CD4-positive, alpha-beta memory T cell (primary cell): ENCODE results near the gene IRAK2. TPM values are rescaled to one million over a fixed set of nuclear protein-coding genes. Genes with fewer than 3 reads are reported as not detected.

Experiments used
- CTCF ChIA-PET: fragments of 350-600 bp; sonication (Branson Sonifier 250); formaldehyde crosslinking; loops from one replicate; lab custom pipeline; 2021; ENCODE audit warnings: inconsistent platforms; ENCODE audit not compliant: partially characterized antibody; lab: Charles Lee
- POLR2A ChIA-PET: fragments of 350-600 bp; sonication (Branson Sonifier 250); formaldehyde crosslinking; loops from one replicate; lab custom pipeline; 2021; ENCODE audit not compliant: partially characterized antibody; lab: Charles Lee
- DNase-seq, 5 donors: peaks; one replicate each; pipeline versions ENCODE4 v3.0.0 to v3.0.0-alpha.2; 2020 to 2022; ENCODE audit warnings: mixed read lengths in 1 of 5
- H3K27ac ChIP-seq: one replicate; pipeline ENCODE4 v1.7.0; 2013; ENCODE audit warnings: low read depth, low read length
- H3K27me3 ChIP-seq: 2 replicates; pipeline ENCODE4 v1.7.0; 2013; ENCODE audit warnings: mild to moderate bottlenecking, low read length, moderate library complexity; ENCODE audit not compliant: insufficient read depth
- H3K36me3 ChIP-seq: 2 replicates; pipeline ENCODE4 v1.7.0; 2013; ENCODE audit warnings: mild to moderate bottlenecking, low read length, moderate library complexity; ENCODE audit not compliant: insufficient read depth
- H3K4me1 ChIP-seq: 2 replicates; pipeline ENCODE4 v1.7.0; 2013; ENCODE audit warnings: mild to moderate bottlenecking, low read length, moderate library complexity; ENCODE audit not compliant: insufficient read depth
- H3K4me3 ChIP-seq, 2 donors: one replicate each; pipeline ENCODE4 v1.7.0; 2013; ENCODE audit warnings: low read length in 2 of 2, mild to moderate bottlenecking in 1 of 2
- H3K9me3 ChIP-seq, 2 donors: one replicate each; pipeline ENCODE4 v1.7.0; 2013; ENCODE audit warnings: low read length in 2 of 2, control low read depth in 1 of 2; ENCODE audit not compliant: control insufficient read depth in 1 of 2
- H3K27ac Mint-ChIP-seq, 7 donors: one replicate each; pipeline ENCODE4 v1.8.0; 2020 to 2021; ENCODE audit warnings: mixed read lengths in 7 of 7, mild to moderate bottlenecking in 6 of 7, inconsistent platforms in 3 of 7, moderate library complexity in 3 of 7
- H3K27me3 Mint-ChIP-seq, 2 donors: one replicate each; pipeline ENCODE4 v1.8.0; 2020 to 2021; ENCODE audit warnings: mixed read lengths in 2 of 2
- H3K36me3 Mint-ChIP-seq, 2 donors: one replicate each; pipeline ENCODE4 v1.8.0; 2020 to 2021; ENCODE audit warnings: mixed read lengths in 2 of 2, inconsistent platforms in 1 of 2, mild to moderate bottlenecking in 1 of 2
- H3K4me1 Mint-ChIP-seq, 4 donors: one replicate each; pipeline ENCODE4 v1.8.0; 2020 to 2021; ENCODE audit warnings: mixed read lengths in 4 of 4, mild to moderate bottlenecking in 1 of 4
- H3K4me3 Mint-ChIP-seq, 8 donors: one replicate each; pipeline ENCODE4 v1.8.0; 2020 to 2021; ENCODE audit warnings: mixed read lengths in 8 of 8, mild to moderate bottlenecking in 7 of 8, moderate library complexity in 6 of 8, inconsistent platforms in 3 of 8
- H3K9me3 Mint-ChIP-seq, 8 donors: one replicate each; pipeline ENCODE4 v1.8.0; 2020 to 2021; ENCODE audit warnings: mixed read lengths in 8 of 8, mild to moderate bottlenecking in 5 of 8, inconsistent platforms in 3 of 8, moderate library complexity in 1 of 8
- intact Hi-C: fragments of 100-400 bp; cut with micrococcal nuclease; formaldehyde crosslinking; loops from one replicate; pipeline ENCODE4 v1.15.1; 2023
- polyA plus RNA-seq, 2 donors: library from polyadenylated mRNA; unstranded; fragments of 300-500 nt; fragmentation: Illumina TruSeq; gene quantifications; one replicate each; pipeline ENCODE4 v1.2.3, GENCODE V29; 2021
- total RNA-seq, 2 experiments: library from RNA; stranded (reverse); gene quantifications; one replicate each; pipeline ENCODE4 v1.2.3, GENCODE V29; 2021

IRAK2 gene
- total and polyA plus RNA-seq, 4 experiments from 2014 or later = 4.4 to 5.8 (median 5.1) TPM

- H3K36me3 ChIP-seq = peaks cover under 1% of the 10 kb centered on the region
- intact Hi-C loops = no loop called here
- ChIA-PET POLR2A (no interaction called here), CTCF (interaction anchor here (1.2 to 2.0 kb wide), 2 partner anchors 13 to 23 kb away, joined by 3 to 7 read pairs; no protein-coding TSS in a partner anchor)
- H3K36me3 Mint-ChIP-seq = peaks cover 37 to 45% of the 10 kb centered on the region in 2 donors
- no peak overlapping the region for H3K4me3 Mint-ChIP-seq
- no peak overlapping the region for H3K27ac ChIP-seq
- no peaks in the 10 kb centered on the region for H3K9me3 ChIP-seq
- H3K27me3 Mint-ChIP-seq = no peaks in the 10 kb centered on the region
- no peak overlapping the region for H3K27ac Mint-ChIP-seq
- no peaks in the 10 kb centered on the region for H3K27me3 ChIP-seq
- H3K4me1 ChIP-seq = peaks cover 22% of the 10 kb centered on the region
- peaks cover 10 to 26% (median 20%) of the 10 kb centered on the region in 4 donors for H3K4me1 Mint-ChIP-seq
- H3K9me3 Mint-ChIP-seq = peaks cover 0 to 5% (median 0%) of the 10 kb centered on the region in 8 donors
- no peak for DNase-seq
- no peak overlapping the region for H3K4me3 ChIP-seq
These were observed 52.6 kb downstream of the IRAK2 start for GRCh38 chr3:10217359-10217758.

DNA sequence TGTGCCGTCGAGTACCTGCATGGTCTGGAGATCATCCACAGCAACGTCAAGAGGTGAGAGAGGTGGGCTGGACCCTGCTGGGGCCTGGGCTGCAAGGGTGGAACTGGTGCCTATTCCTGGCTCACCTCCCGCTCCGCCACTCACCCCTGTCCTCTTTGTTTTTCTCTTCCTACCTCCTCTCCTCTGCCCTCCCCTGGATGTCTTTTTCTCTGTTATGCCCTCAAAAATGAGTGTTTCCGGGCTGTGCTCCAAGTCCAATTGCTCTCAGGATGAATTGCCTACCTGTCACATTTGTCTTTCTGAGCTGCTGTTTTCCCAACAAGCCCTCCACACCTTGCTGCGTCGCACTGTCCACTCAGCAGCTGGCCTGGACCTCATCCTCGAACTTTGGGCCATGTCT is 55.0 kb downstream of the IRAK2 start:
- Mint-ChIP-seq H3K36me3 (peaks cover 29 to 44% of the 10 kb centered on the region in 2 donors), H3K9me3 (peaks cover 0 to 5% (median 0%) of the 10 kb centered on the region in 8 donors), H3K27me3 (no peaks in the 10 kb centered on the region), H3K4me3 (no peak overlapping the region), H3K27ac (peak overlapping the region in 5 of 7 donors; percentile 26 to 92 (median 67)), H3K4me1 (peaks cover 28 to 50% (median 40%) of the 10 kb centered on the region in 4 donors)
- intact Hi-C loops = no loop called here
- Histone ChIP-seq H3K36me3 (peaks cover 10% of the 10 kb centered on the region), H3K27ac (no peak overlapping the region), H3K4me3 (no peak overlapping the region), H3K27me3 (no peaks in the 10 kb centered on the region), H3K9me3 (no peaks in the 10 kb centered on the region), H3K4me1 (peaks cover 45% of the 10 kb centered on the region)
- POLR2A ChIA-PET = interaction anchor here (0.7 to 5.2 kb wide), 6 partner anchors 21 to 78 kb away, joined by 3 to 80 read pairs (median 8); partner anchors contain the start of genes TATDN2 and VHL
- no peak for DNase-seq
- CTCF ChIA-PET = interaction anchor here (0.7 to 5.1 kb wide), 4 partner anchors 20 to 54 kb away, joined by 3 to 51 read pairs (median 3); partner anchors contain the start of gene IRAK2

DNA sequence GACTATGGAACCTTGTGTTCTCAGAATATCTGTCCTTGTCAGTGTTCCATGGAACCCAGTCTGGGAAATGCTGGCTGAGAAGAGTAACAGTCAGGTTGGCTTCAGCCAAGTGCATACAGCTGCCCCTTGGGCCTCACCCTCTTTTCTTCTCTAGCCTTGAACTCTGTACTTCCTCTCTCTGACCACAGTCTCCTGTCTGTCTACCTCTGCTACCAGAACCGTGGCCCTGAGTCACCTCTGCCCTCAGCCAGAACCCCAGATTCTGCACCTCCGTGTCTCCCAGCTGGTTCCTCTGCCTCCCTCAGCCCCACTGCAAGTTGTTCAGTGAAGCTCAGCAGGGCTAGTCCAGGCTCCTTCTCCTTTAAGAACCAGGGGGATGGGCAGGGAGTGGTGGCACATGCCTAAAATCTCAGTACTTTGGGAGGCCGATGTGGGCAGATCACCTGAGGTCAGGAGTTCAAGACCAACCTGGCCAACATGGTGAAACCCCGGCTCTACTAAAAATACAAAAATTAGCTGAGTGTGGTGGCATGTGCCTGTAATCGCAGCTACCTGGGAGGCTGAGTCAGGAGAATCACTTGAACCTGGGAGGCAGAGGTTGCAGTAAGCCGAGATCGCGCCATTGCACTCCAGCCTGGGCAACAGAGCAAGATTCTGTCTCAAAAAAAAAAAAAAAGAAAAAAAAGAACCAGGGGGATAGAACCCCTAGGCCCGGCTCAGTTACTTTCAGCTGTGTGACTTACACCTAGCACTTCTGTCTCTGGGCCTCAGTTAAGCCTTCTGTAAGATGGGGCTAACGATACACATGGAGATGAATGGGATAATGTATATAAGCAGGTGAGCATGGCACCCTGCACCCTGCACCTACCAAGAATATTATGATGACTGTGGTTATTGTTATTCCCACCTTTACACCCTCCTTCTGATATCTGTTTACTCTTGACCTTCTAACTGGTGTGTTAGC is 59.2 kb downstream of the IRAK2 start:
- intact Hi-C loops = loop anchor here (1.0 to 2.0 kb wide), 4 partner anchors 19 to 237 kb away; partner anchors contain the start of gene EMC3
- no peak overlapping the region for H3K27ac ChIP-seq
- POLR2A ChIA-PET = interaction anchor here (0.7 to 5.2 kb wide), 16 partner anchors 10 to 333 kb away, joined by 3 to 80 read pairs (median 5); partner anchors contain the start of genes CRELD1, FANCD2, IRAK2 and JAGN1

DNA sequence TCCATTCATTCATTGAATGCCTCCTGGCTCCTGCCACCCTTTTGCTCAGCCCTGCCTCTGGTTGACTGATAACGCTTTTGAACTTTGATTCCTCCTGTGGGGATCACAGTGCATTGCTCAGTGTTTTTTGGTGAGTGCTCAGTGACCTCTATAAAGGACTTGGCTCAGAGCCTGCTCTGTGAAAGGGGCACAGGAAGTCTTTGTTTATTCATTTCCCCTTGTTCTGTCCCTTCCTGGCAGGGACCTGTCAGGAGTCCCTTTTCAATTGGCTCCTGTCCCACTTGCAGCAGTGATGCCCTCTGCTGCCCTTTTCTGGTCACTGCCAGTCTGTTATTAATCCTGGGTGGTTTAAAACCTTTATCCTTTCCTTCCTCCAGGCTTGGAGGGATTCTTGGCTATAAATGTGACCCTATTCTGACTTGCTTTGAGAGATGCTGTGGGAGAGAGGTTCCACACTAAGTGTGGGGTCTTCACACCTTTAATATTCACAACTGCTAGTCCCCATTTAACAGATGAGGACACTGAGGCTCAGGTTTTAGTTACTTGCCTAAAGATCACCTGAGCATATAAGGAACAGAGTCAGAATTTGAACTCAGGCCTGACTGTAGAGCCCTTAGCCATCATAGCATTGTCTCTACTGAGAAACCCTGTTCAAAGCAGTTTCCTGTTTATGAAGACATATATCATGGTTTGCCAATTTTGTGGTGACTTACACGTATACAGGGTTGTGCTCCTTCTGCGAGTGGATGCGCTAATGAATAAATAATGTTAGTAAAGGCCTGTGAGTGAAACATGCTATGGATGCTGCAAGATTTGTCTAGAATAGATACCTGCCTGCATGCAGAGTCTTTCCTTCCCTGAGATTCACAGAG is 60.3 kb downstream of the IRAK2 start:
- H3K27ac ChIP-seq = no peak overlapping the region
- POLR2A ChIA-PET = interaction anchor here (1.1 to 5.2 kb wide), 5 partner anchors 31 to 334 kb away, joined by 3 to 80 read pairs (median 5); partner anchors contain the start of genes CRELD1, JAGN1 and VHL
- H3K27ac Mint-ChIP-seq = peak overlapping the region; percentile 70 to 95 (median 91)
- peak overlapping the region in 7 of 8 donors; percentile 49 to 83 (median 65) for H3K4me3 Mint-ChIP-seq
- DNase-seq = peak; percentile 59 to 67 (median 60)
- H3K4me1 ChIP-seq = peaks cover 76% of the 10 kb centered on the region
- H3K36me3 ChIP-seq = peaks cover 10% of the 10 kb centered on the region
- H3K27me3 ChIP-seq = no peaks in the 10 kb centered on the region
- no peaks in the 10 kb centered on the region for H3K9me3 Mint-ChIP-seq
- H3K9me3 ChIP-seq = no peaks in the 10 kb centered on the region
- CTCF ChIA-PET = interaction anchor here (1.2 to 5.1 kb wide), 6 partner anchors 18 to 292 kb away, joined by 3 to 51 read pairs (median 6); partner anchors contain the start of genes CRELD1 and IRAK2
- peaks cover 47 to 78% (median 59%) of the 10 kb centered on the region in 4 donors for H3K4me1 Mint-ChIP-seq
- no peak overlapping the region for H3K4me3 ChIP-seq
- intact Hi-C loops = loop anchor here (1.0 to 2.0 kb wide), 9 partner anchors 18 to 291 kb away; partner anchors contain the start of genes BRK1, EMC3, FANCD2 and IRAK2
- peaks cover under 1 to 32% of the 10 kb centered on the region in 2 donors for H3K36me3 Mint-ChIP-seq
- H3K27me3 Mint-ChIP-seq = no peaks in the 10 kb centered on the region

More for the DNA sequence above, 59.2 kb downstream of the IRAK2 start:
- H3K4me1 Mint-ChIP-seq = peaks cover 44 to 76% (median 58%) of the 10 kb centered on the region in 4 donors
- peaks cover 4 to 35% of the 10 kb centered on the region in 2 donors for H3K36me3 Mint-ChIP-seq
- H3K9me3 Mint-ChIP-seq = no peaks in the 10 kb centered on the region
- peaks cover 72% of the 10 kb centered on the region for H3K4me1 ChIP-seq
- H3K4me3 Mint-ChIP-seq = peak overlapping the region in 5 of 8 donors; percentile 45 to 83 (median 61)
- peak in 3 of 5 donors; percentile 30 to 77 (median 39) for DNase-seq
- CTCF ChIA-PET = interaction anchor here (0.7 to 5.1 kb wide), 19 partner anchors 11 to 392 kb away, joined by 3 to 51 read pairs (median 4); partner anchors contain the start of genes BRK1, CRELD1, EMC3 and IRAK2
- H3K4me3 ChIP-seq = no peak overlapping the region
- no peaks in the 10 kb centered on the region for H3K27me3 ChIP-seq
- H3K27me3 Mint-ChIP-seq = no peaks in the 10 kb centered on the region
- no peaks in the 10 kb centered on the region for H3K9me3 ChIP-seq
- H3K27ac Mint-ChIP-seq = peak overlapping the region; percentile 52 to 95 (median 86)
- peaks cover 10% of the 10 kb centered on the region for H3K36me3 ChIP-seq

DNA sequence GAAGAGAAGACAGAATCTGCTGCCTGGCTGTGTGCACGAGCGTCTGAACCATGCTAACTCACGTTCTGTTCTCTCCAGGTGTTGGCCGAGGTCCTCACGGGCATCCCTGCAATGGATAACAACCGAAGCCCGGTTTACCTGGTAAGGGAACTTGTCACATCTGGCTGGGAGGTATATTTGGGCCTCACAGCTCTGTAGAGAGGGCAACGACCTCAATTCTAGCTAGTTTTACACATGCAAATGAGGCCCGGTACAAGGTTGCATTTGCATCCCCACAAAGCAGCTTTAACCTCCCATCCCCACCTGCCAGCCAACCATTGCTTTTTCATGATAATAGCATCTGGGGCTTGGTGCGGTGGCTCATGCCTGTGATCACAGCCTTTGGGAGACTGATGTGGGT is 61.6 kb downstream of the IRAK2 start:
- DNase-seq = no peak
- Histone ChIP-seq H3K9me3 (no peaks in the 10 kb centered on the region), H3K4me3 (no peak overlapping the region), H3K36me3 (peaks cover 10% of the 10 kb centered on the region), H3K27ac (no peak overlapping the region), H3K4me1 (peaks cover 64% of the 10 kb centered on the region), H3K27me3 (no peaks in the 10 kb centered on the region)
- Mint-ChIP-seq H3K36me3 (peaks cover 0 to 25% of the 10 kb centered on the region in 2 donors), H3K27ac (no peak overlapping the region), H3K9me3 (no peaks in the 10 kb centered on the region), H3K4me3 (no peak overlapping the region), H3K27me3 (no peaks in the 10 kb centered on the region), H3K4me1 (peaks cover 41 to 67% (median 51%) of the 10 kb centered on the region in 4 donors)
- ChIA-PET POLR2A (interaction anchor here (0.9 to 1.5 kb wide), 3 partner anchors 32 to 293 kb away, joined by 3 to 5 read pairs (median 4); partner anchors contain the start of gene CRELD1), CTCF (interaction anchor here (0.8 to 1.5 kb wide), 8 partner anchors 17 to 293 kb away, joined by 3 to 7 read pairs (median 4); partner anchors contain the start of gene CRELD1)
- intact Hi-C loops = no loop called here
